Measurements from ENCODE around the gene TOR1AIP2.

DNA sequence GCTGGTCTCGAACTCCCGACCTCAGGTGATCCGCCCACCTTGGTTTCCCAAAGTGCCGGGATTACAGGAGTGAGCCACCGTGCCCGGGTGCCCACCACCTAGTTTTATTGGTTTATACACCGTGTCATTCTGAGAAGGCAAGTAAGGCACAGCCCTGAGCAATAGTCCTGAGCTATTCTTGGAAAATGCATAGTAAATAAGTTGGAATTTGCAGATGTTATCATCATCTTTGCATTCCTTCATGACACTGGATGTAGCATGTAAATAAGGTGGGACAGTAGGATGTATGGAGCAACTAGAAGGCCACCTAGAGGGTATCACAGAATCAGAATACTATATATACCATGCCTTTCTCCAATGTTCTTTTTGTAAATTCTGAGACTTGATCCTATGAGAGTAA lies 11.0 kb downstream of the TOR1AIP2 start:
- no peak for TF ChIP-seq POLR2A (IDR thresholded peaks at IDR 0.05; ENCODE audit: extremely low read depth, insufficient read length)
- TF ChIP-seq, protein P1, sequence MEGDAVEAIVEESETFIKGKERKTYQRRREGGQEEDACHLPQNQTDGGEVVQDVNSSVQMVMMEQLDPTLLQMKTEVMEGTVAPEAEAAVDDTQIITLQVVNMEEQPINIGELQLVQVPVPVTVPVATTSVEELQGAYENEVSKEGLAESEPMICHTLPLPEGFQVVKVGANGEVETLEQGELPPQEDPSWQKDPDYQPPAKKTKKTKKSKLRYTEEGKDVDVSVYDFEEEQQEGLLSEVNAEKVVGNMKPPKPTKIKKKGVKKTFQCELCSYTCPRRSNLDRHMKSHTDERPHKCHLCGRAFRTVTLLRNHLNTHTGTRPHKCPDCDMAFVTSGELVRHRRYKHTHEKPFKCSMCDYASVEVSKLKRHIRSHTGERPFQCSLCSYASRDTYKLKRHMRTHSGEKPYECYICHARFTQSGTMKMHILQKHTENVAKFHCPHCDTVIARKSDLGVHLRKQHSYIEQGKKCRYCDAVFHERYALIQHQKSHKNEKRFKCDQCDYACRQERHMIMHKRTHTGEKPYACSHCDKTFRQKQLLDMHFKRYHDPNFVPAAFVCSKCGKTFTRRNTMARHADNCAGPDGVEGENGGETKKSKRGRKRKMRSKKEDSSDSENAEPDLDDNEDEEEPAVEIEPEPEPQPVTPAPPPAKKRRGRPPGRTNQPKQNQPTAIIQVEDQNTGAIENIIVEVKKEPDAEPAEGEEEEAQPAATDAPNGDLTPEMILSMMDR (IDR thresholded peaks at IDR 0.05; ENCODE audit: low read depth, low read length), result no peak
- TF ChIP-seq, protein P2, sequence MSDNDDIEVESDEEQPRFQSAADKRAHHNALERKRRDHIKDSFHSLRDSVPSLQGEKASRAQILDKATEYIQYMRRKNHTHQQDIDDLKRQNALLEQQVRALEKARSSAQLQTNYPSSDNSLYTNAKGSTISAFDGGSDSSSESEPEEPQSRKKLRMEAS (IDR thresholded peaks at IDR 0.05; ENCODE audit: low read depth, low read length), result no peak
